ENCODE measurements around the gene DIP2B. TPM values are rescaled to one million over a fixed set of nuclear protein-coding genes. Genes with fewer than 3 reads are reported as not detected.

DIP2B gene
- total RNA-seq, 1 donor from 2014 or later: 37.1 TPM

DNA sequence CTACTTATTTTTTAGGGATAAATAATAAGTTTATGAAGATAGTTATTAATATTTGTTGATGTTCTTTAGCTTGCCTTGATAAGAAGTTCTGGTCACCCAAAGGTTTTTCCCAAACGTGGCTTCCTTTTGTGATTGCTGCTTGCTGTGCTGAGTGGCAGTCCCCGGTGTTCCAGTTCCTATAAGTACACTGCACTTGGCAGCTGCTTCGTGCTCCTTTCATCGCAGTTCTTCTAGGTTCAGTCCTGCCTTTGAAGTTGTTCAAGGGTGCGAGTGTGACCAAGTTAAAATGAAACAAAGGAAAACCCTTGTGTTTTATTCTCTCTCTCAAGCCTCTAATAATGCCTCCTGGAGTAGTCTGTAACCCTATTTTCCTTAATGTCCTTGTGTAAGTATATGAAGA is 130.6 kb downstream of the DIP2B start:
- Histone ChIP-seq H3K27ac (no peak overlapping the region), H3K4me3 (no peak overlapping the region)
- H3K27ac Mint-ChIP-seq: no peak overlapping the region

GRCh38 chr12:50635857-50636256 is 131.1 kb downstream of the DIP2B start:
- H3K27me3 ChIP-seq: no peaks in the 10 kb centered on the region
- H3K36me3 Mint-ChIP-seq: peaks cover 4% of the 10 kb centered on the region
- peaks cover 34% of the 10 kb centered on the region for H3K4me1 Mint-ChIP-seq
- no peak overlapping the region for H3K4me2 ChIP-seq
- H3K27ac Mint-ChIP-seq: no peak overlapping the region
- no peak overlapping the region for H3K9ac ChIP-seq
- peaks cover 7% of the 10 kb centered on the region for H3K79me2 ChIP-seq (ENCODE audit: low read depth)
- no peak overlapping the region for H3K4me3 ChIP-seq
- TF ChIP-seq EZH2phosphoT487 (IDR thresholded peaks at IDR 0.05): no peak
- TF ChIP-seq EZH2 (IDR thresholded peaks at IDR 0.05): no peak
- TF ChIP-seq, protein P1, sequence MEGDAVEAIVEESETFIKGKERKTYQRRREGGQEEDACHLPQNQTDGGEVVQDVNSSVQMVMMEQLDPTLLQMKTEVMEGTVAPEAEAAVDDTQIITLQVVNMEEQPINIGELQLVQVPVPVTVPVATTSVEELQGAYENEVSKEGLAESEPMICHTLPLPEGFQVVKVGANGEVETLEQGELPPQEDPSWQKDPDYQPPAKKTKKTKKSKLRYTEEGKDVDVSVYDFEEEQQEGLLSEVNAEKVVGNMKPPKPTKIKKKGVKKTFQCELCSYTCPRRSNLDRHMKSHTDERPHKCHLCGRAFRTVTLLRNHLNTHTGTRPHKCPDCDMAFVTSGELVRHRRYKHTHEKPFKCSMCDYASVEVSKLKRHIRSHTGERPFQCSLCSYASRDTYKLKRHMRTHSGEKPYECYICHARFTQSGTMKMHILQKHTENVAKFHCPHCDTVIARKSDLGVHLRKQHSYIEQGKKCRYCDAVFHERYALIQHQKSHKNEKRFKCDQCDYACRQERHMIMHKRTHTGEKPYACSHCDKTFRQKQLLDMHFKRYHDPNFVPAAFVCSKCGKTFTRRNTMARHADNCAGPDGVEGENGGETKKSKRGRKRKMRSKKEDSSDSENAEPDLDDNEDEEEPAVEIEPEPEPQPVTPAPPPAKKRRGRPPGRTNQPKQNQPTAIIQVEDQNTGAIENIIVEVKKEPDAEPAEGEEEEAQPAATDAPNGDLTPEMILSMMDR (IDR thresholded peaks at IDR 0.05): no peak
- H3K36me3 ChIP-seq: peaks cover 4% of the 10 kb centered on the region
- H3K27ac ChIP-seq: no peak overlapping the region
- H2AFZ ChIP-seq (replicated peaks): no peak overlapping the region
- H3K4me3 Mint-ChIP-seq: no peak overlapping the region
- H3K9me3 ChIP-seq (ENCODE audit: low read depth): no peaks in the 10 kb centered on the region
- peaks cover 10% of the 10 kb centered on the region for H3K4me1 ChIP-seq
- no peaks in the 10 kb centered on the region for H4K20me1 ChIP-seq (ENCODE audit: low read depth)
- H3F3A ChIP-seq (ENCODE audit: low read depth): peaks cover 11% of the 10 kb centered on the region
- H3K9me3 Mint-ChIP-seq: no peaks in the 10 kb centered on the region
- peaks cover 2% of the 10 kb centered on the region for H3K27me3 Mint-ChIP-seq (ENCODE audit: insufficient read depth, low read depth)
- DNase-seq (ENCODE audit: low spot score): no peak

More for the DNA sequence above, 130.6 kb downstream of the DIP2B start:
- H3K4me2 ChIP-seq: no peak overlapping the region
- Mint-ChIP-seq H3K36me3 (peaks cover 5% of the 10 kb centered on the region), H3K27me3 (ENCODE audit: insufficient read depth, low read depth) (peaks cover 2% of the 10 kb centered on the region), H3K9me3 (no peaks in the 10 kb centered on the region), H3K4me1 (peaks cover 34% of the 10 kb centered on the region), H3K4me3 (no peak overlapping the region)
- peaks cover 4% of the 10 kb centered on the region for H3K36me3 ChIP-seq
- H3K27me3 ChIP-seq: no peaks in the 10 kb centered on the region
- peaks cover 7% of the 10 kb centered on the region for H3K79me2 ChIP-seq (ENCODE audit: low read depth)
- TF ChIP-seq EZH2phosphoT487 (IDR thresholded peaks at IDR 0.05): no peak
- no peak for TF ChIP-seq EZH2 (IDR thresholded peaks at IDR 0.05)
- TF ChIP-seq, protein P1 (IDR thresholded peaks at IDR 0.05): no peak
- no peak for DNase-seq (ENCODE audit: low spot score)
- H3K9me3 ChIP-seq (ENCODE audit: low read depth): no peaks in the 10 kb centered on the region
- H4K20me1 ChIP-seq (ENCODE audit: low read depth): no peaks in the 10 kb centered on the region
- peaks cover 11% of the 10 kb centered on the region for H3F3A ChIP-seq (ENCODE audit: low read depth)
- H2AFZ ChIP-seq (replicated peaks): no peak overlapping the region
- no peak overlapping the region for H3K9ac ChIP-seq
- peaks cover 10% of the 10 kb centered on the region for H3K4me1 ChIP-seq

- Histone ChIP-seq H3K79me2 (ENCODE audit: low read depth) (peaks cover 7% of the 10 kb centered on the region), H2AFZ (replicated peaks) (no peak overlapping the region), H3K4me3 (no peak overlapping the region), H3K4me2 (no peak overlapping the region), H3K4me1 (peaks cover 10% of the 10 kb centered on the region), H3K9ac (no peak overlapping the region), H3F3A (ENCODE audit: low read depth) (peaks cover 11% of the 10 kb centered on the region), H3K27ac (peak overlapping the region; percentile 57), H4K20me1 (ENCODE audit: low read depth) (no peaks in the 10 kb centered on the region), H3K9me3 (ENCODE audit: low read depth) (no peaks in the 10 kb centered on the region), H3K36me3 (peaks cover 4% of the 10 kb centered on the region), H3K27me3 (no peaks in the 10 kb centered on the region)
- Mint-ChIP-seq H3K9me3 (no peaks in the 10 kb centered on the region), H3K36me3 (peaks cover 4% of the 10 kb centered on the region), H3K4me1 (peaks cover 34% of the 10 kb centered on the region), H3K4me3 (no peak overlapping the region), H3K27ac (peak overlapping the region; percentile 36), H3K27me3 (ENCODE audit: insufficient read depth, low read depth) (peaks cover 2% of the 10 kb centered on the region)
- no peak for DNase-seq (ENCODE audit: low spot score)
- TF ChIP-seq EZH2phosphoT487 (IDR thresholded peaks at IDR 0.05) (no peak), EZH2 (IDR thresholded peaks at IDR 0.05) (no peak)
- TF ChIP-seq, protein P1 (IDR thresholded peaks at IDR 0.05): no peak
These were observed 131.7 kb downstream of the DIP2B start for GRCh38 chr12:50636505-50636904.

Data from neural progenitor cell (in vitro differentiated cells).